Fibroblast of skin of scalp (primary cell): ENCODE measurements around the gene NT5E. TPM values are rescaled to one million over a fixed set of nuclear protein-coding genes. Genes with fewer than 3 reads are reported as not detected.

ENCODE experiments used
- DNase-seq: peaks from one replicate; pipeline ENCODE4 v3.0.0-alpha.2; 2013
- polyA plus RNA-seq, 2 experiments: library from polyadenylated mRNA; unstranded; fragments of 120-200 nt; gene quantifications; one replicate each; pipeline ENCODE4 v1.2.1, GENCODE V29; 2013; ENCODE audit not compliant: insufficient read length in 2 of 2

Gene NT5E
- polyA plus RNA-seq (2013, experiment 1 of 2; ENCODE audit: insufficient read length): 20.3 TPM
- polyA plus RNA-seq (2013, experiment 2 of 2; ENCODE audit: insufficient read length): 22.7 TPM

- peak; percentile 71 for DNase-seq
Measured at GRCh38 chr6:85449818-85450759, at the start of gene NT5E. Gene NT5E (plus strand): TSS chr6:85450083. CDS start chr6:85450140, 57 bp downstream.

DNA sequence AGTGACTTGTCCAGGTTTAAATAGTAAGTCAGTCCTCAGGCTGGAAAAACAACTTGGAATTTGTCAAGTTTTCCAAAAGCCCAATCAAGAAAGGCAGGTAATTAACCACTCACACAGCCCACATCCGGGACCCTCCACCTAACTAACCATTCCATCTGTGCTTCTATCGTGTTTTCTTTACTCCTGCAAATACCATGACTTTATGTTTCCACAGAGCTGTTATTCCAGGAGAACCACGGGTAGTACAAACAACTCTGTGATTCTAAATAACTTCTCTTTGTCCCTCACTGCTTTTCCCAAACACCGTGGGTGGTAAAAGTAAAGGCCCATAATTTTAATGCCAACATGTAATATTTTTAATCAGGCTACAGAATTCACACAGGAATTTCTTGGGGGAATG is 49.6 kb upstream of the NT5E start:
- no peak for DNase-seq

GRCh38 chr6:85401186-85402021 is 48.5 kb upstream of the NT5E start:
- DNase-seq: no peak

GRCh38 chr6:85402071-85402470 is 47.8 kb upstream of the NT5E start:
- peak; percentile 29 for DNase-seq

- DNase-seq: no peak
Measured at GRCh38 chr6:85402922-85403321, 47.0 kb upstream of the NT5E start.

DNA sequence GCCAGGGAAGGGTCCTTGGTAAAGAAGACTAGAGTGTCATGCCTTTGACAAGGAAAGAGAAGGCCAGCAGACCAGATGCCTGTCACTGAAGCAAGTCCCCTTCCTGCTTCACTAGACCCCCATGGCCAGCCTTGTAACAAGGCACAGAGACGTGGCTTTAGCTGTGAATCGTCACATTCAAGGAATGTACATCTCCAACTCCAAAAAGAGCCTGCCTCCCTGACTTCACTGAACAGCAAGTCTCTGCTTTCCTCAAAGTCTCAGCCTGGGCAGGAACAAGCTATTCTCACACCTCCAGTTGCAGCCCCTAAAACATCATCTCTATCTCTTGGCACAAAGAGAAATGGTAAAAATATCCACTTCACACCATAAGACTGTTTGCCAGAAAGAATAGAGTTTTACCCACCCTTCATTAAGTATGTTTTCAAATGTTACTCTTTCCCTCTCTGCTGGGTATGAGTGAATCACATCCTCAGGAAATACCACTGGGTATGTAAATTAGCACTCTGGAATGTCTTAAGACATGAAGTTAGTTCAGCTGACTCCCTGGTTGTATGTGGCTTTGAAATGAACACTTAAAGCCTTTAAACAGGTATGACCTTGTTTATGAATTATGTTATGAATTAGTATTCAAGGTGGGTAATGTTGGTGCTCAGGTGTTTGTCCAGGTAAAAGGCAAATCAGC is 46.4 kb upstream of the NT5E start:
- peak; percentile 91 for DNase-seq

DNA sequence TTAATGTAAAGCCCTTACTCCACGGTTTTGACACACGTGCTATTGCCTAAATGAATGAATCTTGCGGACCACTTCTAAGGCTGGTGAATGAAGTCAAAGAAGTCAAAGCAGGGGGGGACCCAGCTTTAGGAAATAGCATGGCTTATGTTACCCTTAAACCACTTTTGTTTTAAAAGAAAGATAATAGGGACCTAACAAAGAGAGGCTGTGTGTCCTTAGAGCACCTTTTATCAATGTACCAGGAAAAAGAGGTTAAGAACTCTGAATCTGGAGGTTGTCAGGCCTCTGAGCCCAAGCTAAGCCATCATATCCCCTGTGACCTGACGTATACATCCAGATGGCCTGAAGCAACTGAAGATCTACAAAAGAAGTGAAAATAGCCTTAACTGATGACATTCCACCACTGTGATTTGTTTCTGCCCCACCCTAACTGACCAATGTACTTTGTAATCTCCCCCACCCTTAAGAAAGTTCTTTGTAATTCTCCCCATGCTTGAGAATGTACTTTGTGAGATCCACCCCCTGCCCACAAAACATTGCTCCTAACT is 45.8 kb upstream of the NT5E start:
- DNase-seq: peak; percentile 40

- DNase-seq: peak; percentile 97
Measured at GRCh38 chr6:85404564-85405174, 45.2 kb upstream of the NT5E start.

DNA sequence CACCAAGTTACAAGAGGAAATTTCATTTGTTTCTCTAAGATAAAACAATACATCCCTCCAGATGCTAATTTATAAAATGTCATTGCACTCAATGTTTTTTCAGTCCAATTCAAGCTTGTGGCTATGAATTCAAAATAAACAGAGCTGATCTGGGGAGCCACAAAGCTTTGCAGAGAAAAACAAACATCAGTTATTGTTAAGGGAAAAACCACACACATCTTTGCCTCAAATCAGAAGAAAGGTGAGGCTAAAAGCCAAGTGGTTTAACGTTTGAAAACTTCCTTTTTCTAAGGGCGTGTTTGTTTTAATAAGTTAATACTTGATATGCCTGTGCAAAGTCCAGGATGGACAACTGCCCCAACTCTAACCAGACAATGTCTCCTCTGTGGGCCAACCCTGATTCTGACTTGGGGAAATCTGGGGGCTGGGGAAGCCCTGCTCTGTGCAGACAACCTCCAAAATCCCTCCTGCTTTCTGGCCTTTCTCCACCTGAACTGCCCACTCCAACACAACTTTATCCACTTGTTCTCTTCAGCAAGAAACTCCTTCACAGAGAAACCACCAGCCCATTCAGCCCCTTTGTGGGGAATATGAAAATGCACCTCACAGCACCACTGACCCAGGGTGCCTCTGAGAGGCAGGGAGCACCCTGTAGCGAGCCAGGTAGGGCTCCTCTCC is 44.6 kb upstream of the NT5E start:
- DNase-seq: no peak

DNA sequence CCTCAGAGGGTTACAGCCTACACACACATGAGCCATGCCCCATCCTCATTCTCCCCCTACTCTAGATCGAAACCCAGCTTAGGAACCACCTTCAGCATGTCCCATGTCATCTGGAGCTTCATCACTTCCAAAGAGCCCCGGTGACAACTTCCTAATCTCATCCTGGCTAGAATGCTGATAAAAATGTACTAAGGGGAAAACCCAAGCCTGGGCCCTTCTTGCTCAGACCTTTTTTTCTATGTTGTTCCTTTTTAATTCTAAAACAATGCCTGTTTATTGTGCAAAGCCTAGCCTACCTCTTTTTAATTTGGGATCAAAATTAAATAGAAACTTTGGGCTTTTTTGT is 44.1 kb upstream of the NT5E start:
- no peak for DNase-seq

DNA sequence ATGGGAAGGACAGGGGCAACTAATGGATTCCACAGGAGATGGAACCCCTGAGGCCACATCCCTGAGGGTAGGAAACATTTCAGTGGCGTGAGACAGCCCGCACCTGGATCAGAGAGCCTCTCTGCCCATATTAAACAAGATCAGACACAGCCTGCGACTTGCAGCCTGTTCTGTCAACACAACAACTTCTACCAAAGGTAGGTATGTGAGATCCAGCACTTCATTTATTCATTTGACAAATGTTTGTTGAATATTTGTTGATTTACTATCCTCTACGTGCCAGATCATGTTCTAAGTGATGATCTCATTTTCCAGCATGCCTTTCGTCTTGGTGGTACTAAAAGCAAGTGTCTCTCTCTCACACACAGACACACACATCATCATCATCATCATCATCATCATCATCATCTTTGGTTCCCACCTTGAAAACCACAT is 43.2 kb upstream of the NT5E start:
- no peak for DNase-seq

DNA sequence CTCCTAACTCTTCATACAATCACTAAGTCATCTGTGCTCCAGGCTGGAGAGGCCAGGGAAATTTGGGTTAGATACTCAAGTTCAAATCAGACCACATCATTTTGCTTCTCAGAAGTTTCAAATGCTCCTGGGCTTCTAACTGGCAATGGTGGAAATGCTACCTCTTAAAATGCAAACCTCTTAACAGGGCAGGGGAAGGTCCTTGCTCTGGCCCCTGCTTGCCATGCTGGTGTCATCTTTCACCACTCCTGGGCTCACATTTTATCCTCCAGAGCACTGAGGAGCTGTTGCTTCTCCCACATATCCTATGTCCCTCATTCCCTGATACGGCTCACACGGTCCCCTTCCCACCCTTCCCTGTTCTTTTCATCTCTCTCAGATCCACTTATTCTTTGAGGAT is 41.8 kb upstream of the NT5E start:
- DNase-seq: no peak

DNA sequence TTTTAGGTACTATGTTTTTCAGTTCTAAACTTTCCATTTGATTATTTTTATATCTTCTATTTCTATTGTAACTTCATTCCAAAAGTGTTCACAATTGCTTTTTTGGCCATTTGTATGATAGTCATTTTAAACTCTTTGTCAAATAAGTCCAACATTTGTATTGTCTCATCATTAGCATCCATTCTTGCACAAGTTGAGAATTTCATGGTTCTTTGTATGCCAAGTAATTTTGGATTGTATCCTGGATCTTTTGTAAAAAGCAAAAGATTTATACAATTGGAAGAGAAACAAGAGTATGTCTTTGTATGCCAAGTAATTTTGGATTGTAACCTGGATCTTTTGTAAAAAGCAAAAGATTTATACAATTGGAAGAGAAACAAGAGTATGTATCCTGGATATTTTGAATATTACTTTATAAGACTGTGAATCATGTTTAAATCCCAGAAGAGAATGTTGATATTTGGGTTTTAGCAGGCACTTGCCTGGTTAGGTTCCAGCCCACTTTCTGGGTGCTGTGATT is 36.9 kb upstream of the NT5E start:
- DNase-seq: no peak

GRCh38 chr6:85416049-85416448 is 33.8 kb upstream of the NT5E start:
- DNase-seq: no peak

- DNase-seq: no peak
Measured at GRCh38 chr6:85416766-85417165, 33.1 kb upstream of the NT5E start.

DNA sequence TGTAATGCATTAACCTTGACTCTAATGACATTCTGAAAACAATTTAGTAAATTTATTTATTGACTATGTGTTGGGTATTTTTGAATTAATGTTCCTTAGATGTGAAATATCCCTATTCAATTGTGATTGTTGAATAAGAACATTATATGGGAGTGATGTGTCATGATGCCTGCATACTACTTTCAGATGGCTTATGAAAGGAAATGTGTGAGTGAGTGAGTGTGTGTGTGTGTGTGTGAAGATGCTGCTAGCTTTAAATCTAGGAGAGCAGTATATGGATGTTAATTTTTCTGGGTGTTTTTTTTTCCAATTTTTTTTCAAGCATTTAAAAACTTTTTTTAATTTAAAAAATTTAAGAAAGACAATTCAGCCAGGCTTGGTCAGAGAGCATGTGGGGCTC is 32.5 kb upstream of the NT5E start:
- peak; percentile 35 for DNase-seq

GRCh38 chr6:85418059-85418458 is 31.8 kb upstream of the NT5E start:
- peak; percentile 88 for DNase-seq

GRCh38 chr6:85419046-85419759 is 30.7 kb upstream of the NT5E start:
- no peak for DNase-seq

DNA sequence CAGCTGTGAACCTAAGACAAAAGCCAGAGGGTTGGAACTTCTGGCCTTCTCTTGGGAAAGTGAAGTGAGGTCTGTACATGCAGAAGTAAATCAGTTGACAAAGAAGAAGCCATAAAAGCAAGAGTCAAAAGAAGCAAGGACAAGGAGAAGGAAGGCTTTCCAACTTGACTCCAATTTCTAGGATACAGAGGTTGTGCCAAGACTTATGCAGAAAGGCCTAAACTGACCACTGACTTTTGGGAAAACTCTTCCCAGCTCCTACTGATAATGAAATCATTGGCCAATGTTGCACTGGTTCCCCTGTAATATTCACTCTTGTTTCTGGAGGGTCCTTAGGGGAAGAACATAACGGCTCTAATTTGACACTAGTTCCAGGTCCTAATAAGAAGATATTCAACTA is 29.3 kb upstream of the NT5E start:
- DNase-seq: no peak

DNA sequence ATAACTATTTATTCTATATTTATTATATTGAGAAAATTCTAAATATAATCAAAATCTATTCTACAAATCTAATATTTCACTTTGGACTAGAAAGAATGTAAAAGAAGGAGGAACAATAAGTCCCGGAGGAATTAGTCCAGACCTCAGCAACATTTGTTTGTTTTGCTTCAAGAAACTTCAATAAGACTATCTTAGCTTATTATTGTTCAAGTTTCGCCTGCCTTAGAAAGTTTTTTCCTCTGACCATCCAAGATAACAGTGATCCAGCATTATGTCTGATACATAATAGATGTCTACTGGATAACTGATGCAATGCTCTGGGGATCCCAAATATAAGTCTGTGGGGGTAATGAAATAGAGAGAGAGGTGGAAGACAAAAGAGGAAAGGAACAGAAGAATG is 28.7 kb upstream of the NT5E start:
- DNase-seq: peak; percentile 38

- DNase-seq: peak; percentile 79
Measured at GRCh38 chr6:85421972-85422371, 27.9 kb upstream of the NT5E start.
